H1 (cell line): Measurements from ENCODE around the gene CC2D1A. TPM values are rescaled to one million over a fixed set of nuclear protein-coding genes. Genes with fewer than 3 reads are reported as not detected.

Source experiments
- CTCF ChIA-PET: fragments of 300-600 bp; sonication (Branson Sonifier 250); formaldehyde crosslinking; loops from one replicate; lab custom pipeline; 2021; ENCODE audit not compliant: partially characterized antibody; lab: Charles Lee
- POLR2A ChIA-PET: fragments of 300-600 bp; sonication (Branson Sonifier 250); formaldehyde crosslinking; loops from one replicate; lab custom pipeline; 2021; ENCODE audit warnings: inconsistent platforms; ENCODE audit not compliant: partially characterized antibody; lab: Charles Lee
- DNase-seq, 2 experiments: peaks; one replicate each; pipeline versions ENCODE4 v3.0.0 to v3.0.0-alpha.2; 2010 to 2022; ENCODE audit warnings: low spot score in 2 of 2, low read depth in 1 of 2, mixed read lengths in 1 of 2
- FAIRE-seq: peaks from 2 replicates; lab custom pipeline; 2011; peaks lifted over from hg19 to GRCh38; lab: Jason Lieb, UNC
- H2AFZ ChIP-seq: 2 replicates; pipeline ENCODE4 v1.8.1; 2012; ENCODE audit warnings: low read length, inconsistent platforms
- H2AK5ac ChIP-seq: 2 replicates; pipeline ENCODE4 v1.6.1; 2013; ENCODE audit warnings: low read depth, low read length
- H2BK120ac ChIP-seq: replicated peaks from 2 replicates; pipeline ENCODE3; 2013; ENCODE audit warnings: low read depth, low read length, inconsistent platforms
- H2BK12ac ChIP-seq: 2 replicates; pipeline ENCODE4 v1.6.1; 2013; ENCODE audit warnings: low read depth, low read length
- H2BK15ac ChIP-seq: 2 replicates; pipeline ENCODE4 v1.6.1; 2013; ENCODE audit warnings: low read length
- H2BK20ac ChIP-seq: 2 replicates; pipeline ENCODE4 v1.6.1; 2013; ENCODE audit warnings: low read length
- H2BK5ac ChIP-seq: 2 replicates; pipeline ENCODE4 v1.6.1; 2013; ENCODE audit warnings: low read depth, low read length
- H3K14ac ChIP-seq: 2 replicates; pipeline ENCODE4 v1.6.1; 2013; ENCODE audit warnings: inconsistent platforms; ENCODE audit not compliant: insufficient read length
- H3K18ac ChIP-seq: 2 replicates; pipeline ENCODE4 v1.6.1; 2013; ENCODE audit warnings: low read length; ENCODE audit errors: extremely low read depth
- H3K23ac ChIP-seq: 2 replicates; pipeline ENCODE4 v1.6.1; 2013; ENCODE audit warnings: inconsistent platforms; ENCODE audit not compliant: insufficient read length
- H3K23me2 ChIP-seq: 2 replicates; pipeline ENCODE4 v1.6.1; 2013; ENCODE audit warnings: low read depth, low read length
- H3K27ac ChIP-seq: 2 replicates; pipeline ENCODE4 v1.6.1; 2011; ENCODE audit warnings: low read depth, low read length, inconsistent platforms
- H3K27me3 ChIP-seq, 4 experiments: replicated peaks in 1 of 4; 1 replicate in 1 of 4; 2 replicates in 3 of 4; pipeline versions ENCODE4 v1.6.1 to v1.8.1; 2011 to 2013; ENCODE audit warnings: low read length in 3 of 4, mild to moderate bottlenecking in 3 of 4, inconsistent platforms in 2 of 4, mixed read lengths in 2 of 4, moderate library complexity in 1 of 4; ENCODE audit not compliant: control insufficient read depth in 3 of 4, insufficient read depth in 3 of 4; ENCODE audit errors: extremely low read depth in 1 of 4
- H3K36me3 ChIP-seq, 4 experiments: 2 replicates each; pipeline versions ENCODE4 v1.6.1 to v1.8.1; 2011 to 2013; ENCODE audit warnings: mild to moderate bottlenecking in 4 of 4, low read length in 3 of 4, moderate library complexity in 2 of 4, control low read depth in 1 of 4, inconsistent platforms in 1 of 4; ENCODE audit not compliant: insufficient read depth in 4 of 4, control insufficient read depth in 2 of 4
- H3K4ac ChIP-seq: replicated peaks from 2 replicates; pipeline ENCODE3; 2013; ENCODE audit warnings: low read length, low read depth, mixed read lengths, inconsistent platforms; ENCODE audit not compliant: insufficient read length
- H3K4me1 ChIP-seq, 4 experiments: replicated peaks in 1 of 4; 1 replicate in 1 of 4; 2 replicates in 3 of 4; pipeline versions ENCODE4 v1.6.1 to v1.8.1; 2011 to 2013; ENCODE audit warnings: low read length in 3 of 4, inconsistent platforms in 2 of 4, mixed read lengths in 1 of 4; ENCODE audit not compliant: insufficient read depth in 4 of 4, control insufficient read depth in 3 of 4
- H3K4me2 ChIP-seq, 2 experiments: 2 replicates each; pipeline versions ENCODE4 v1.6.1 to v1.8.1; 2011 to 2013; ENCODE audit warnings: low read depth in 2 of 2, low read length in 2 of 2, control low read depth in 1 of 2, inconsistent platforms in 1 of 2, mild to moderate bottlenecking in 1 of 2; ENCODE audit not compliant: insufficient read depth in 1 of 2
- H3K4me3 ChIP-seq, 4 experiments: fragments of 200-600, 300-600 bp in 1 of 4; sonication (generic), shearing (Covaris generic), sonication (Bioruptor Twin) in 1 of 4; 2 replicates each; pipeline versions ENCODE4 v1.5.1 to v1.8.1; 2011 to 2016; ENCODE audit warnings: low read length in 4 of 4, low read depth in 3 of 4, control low read depth in 2 of 4, inconsistent platforms in 2 of 4, mild to moderate bottlenecking in 2 of 4, mixed read lengths in 1 of 4, moderate library complexity in 1 of 4; ENCODE audit not compliant: insufficient read depth in 2 of 4; ENCODE audit errors: extremely low read depth in 1 of 4
- H3K56ac ChIP-seq: replicated peaks from 2 replicates; pipeline ENCODE3; 2013; ENCODE audit warnings: low read depth, mild to moderate bottlenecking, mixed read lengths, low read length, inconsistent platforms; ENCODE audit not compliant: insufficient read length
- H3K79me1 ChIP-seq: 2 replicates; pipeline ENCODE4 v1.6.1; 2013; ENCODE audit warnings: low read depth, low read length, control low read depth
- H3K79me2 ChIP-seq, 2 experiments: 2 replicates each; pipeline versions ENCODE4 v1.6.1 to v1.8.1; 2012 to 2013; ENCODE audit warnings: low read length in 2 of 2, mild to moderate bottlenecking in 2 of 2, inconsistent platforms in 1 of 2; ENCODE audit not compliant: insufficient read depth in 2 of 2, control insufficient read depth in 1 of 2
- H3K9ac ChIP-seq, 4 experiments: replicated peaks in 1 of 4; 1 replicate in 1 of 4; 2 replicates in 3 of 4; pipeline versions ENCODE4 v1.6.1 to v1.8.1; 2011 to 2013; ENCODE audit warnings: low read depth in 3 of 4, low read length in 3 of 4, control low read depth in 2 of 4, mild to moderate bottlenecking in 2 of 4, moderate library complexity in 2 of 4, inconsistent platforms in 1 of 4; ENCODE audit errors: extremely low read depth in 1 of 4
- H3K9me3 ChIP-seq, 2 experiments: 2 replicates each; pipeline versions ENCODE4 v1.6.1 to v1.8.1; 2012 to 2013; ENCODE audit warnings: mild to moderate bottlenecking in 2 of 2, moderate library complexity in 2 of 2, control low read depth in 1 of 2, inconsistent platforms in 1 of 2, low read depth in 1 of 2, low read length in 1 of 2, mixed read lengths in 1 of 2; ENCODE audit not compliant: insufficient read depth in 2 of 2
- H4K20me1 ChIP-seq, 2 experiments: replicated peaks in 1 of 2; 2 replicates each; pipeline versions ENCODE3 to v1.8.1; 2011 to 2013; ENCODE audit warnings: inconsistent platforms in 2 of 2, low read length in 2 of 2, mild to moderate bottlenecking in 1 of 2; ENCODE audit not compliant: insufficient read depth in 2 of 2, control insufficient read depth in 1 of 2
- H4K5ac ChIP-seq: 2 replicates; pipeline ENCODE4 v1.6.1; 2013; ENCODE audit warnings: low read length, low read depth, mixed read lengths, inconsistent platforms; ENCODE audit not compliant: insufficient read length
- H4K8ac ChIP-seq: 2 replicates; pipeline ENCODE4 v1.8.0; 2013; ENCODE audit warnings: mild to moderate bottlenecking, moderate library complexity, low read length, inconsistent platforms; ENCODE audit not compliant: insufficient read depth; ENCODE audit errors: extremely low read depth
- H4K91ac ChIP-seq: replicated peaks from 2 replicates; pipeline ENCODE3; 2013; ENCODE audit warnings: low read length, mixed read lengths, inconsistent platforms; ENCODE audit not compliant: insufficient read length
- CBX5 ChIP-seq: fragments of 300-800, 300-1000 bp; sonication (generic); IDR thresholded peaks from 2 replicates; pipeline ENCODE4 v1.7.1; 2016; ENCODE audit warnings: antibody characterized with exemption, low read length, low read depth
- CHD2 ChIP-seq: IDR thresholded peaks from 2 replicates; pipeline ENCODE4 v1.6.1; 2012; ENCODE audit warnings: low read length, improper control_type of control experiment
- EGR1 ChIP-seq: IDR thresholded peaks from 2 replicates; pipeline ENCODE4 v1.6.1; 2011; ENCODE audit warnings: low read depth, low read length, borderline replicate concordance
- EZH2 ChIP-seq: fragments of 200-600 bp; sonication (generic); IDR thresholded peaks from 2 replicates; pipeline ENCODE4 v1.7.1; 2012; ENCODE audit warnings: low read depth, mild to moderate bottlenecking, moderate library complexity, low read length, inconsistent platforms; ENCODE audit not compliant: severe bottlenecking
- GABPA ChIP-seq: IDR thresholded peaks from 2 replicates; pipeline ENCODE4 v1.6.1; 2011; ENCODE audit warnings: mild to moderate bottlenecking, low read length, moderate library complexity, borderline replicate concordance; ENCODE audit not compliant: insufficient read depth
- RBBP5 ChIP-seq: IDR thresholded peaks from 2 replicates; pipeline ENCODE4 v1.7.1; 2012; ENCODE audit warnings: low read depth, mild to moderate bottlenecking, inconsistent platforms, low read length, moderate library complexity, borderline replicate concordance
- SIN3A ChIP-seq, 2 experiments: IDR thresholded peaks in 1 of 2; conservative IDR thresholded peaks in 1 of 2; 2 replicates each; pipeline ENCODE4 v1.6.1; 2011 to 2012; ENCODE audit warnings: low read length in 2 of 2, improper control_type of control experiment in 1 of 2, low read depth in 1 of 2, mild to moderate bottlenecking in 1 of 2
- SIRT6 ChIP-seq: IDR thresholded peaks from one replicate; pipeline ENCODE4 v1.7.1; 2012; ENCODE audit warnings: low read length, inconsistent platforms
- SP1 ChIP-seq: IDR thresholded peaks from 2 replicates; pipeline ENCODE4 v1.6.1; 2011; ENCODE audit warnings: low read depth, low read length
- SP4 ChIP-seq: IDR thresholded peaks from 2 replicates; pipeline ENCODE4 v1.6.1; 2012; ENCODE audit warnings: low read length, inconsistent platforms
- TAF1 ChIP-seq: IDR thresholded peaks from 2 replicates; pipeline ENCODE4 v1.6.1; 2011; ENCODE audit warnings: mild to moderate bottlenecking, low read depth, low read length
- TCF12 ChIP-seq: IDR thresholded peaks from 2 replicates; pipeline ENCODE4 v1.6.1; 2011; ENCODE audit warnings: low read depth, mild to moderate bottlenecking, low read length
- WGBS, 2 experiments: shearing (Covaris generic) in 1 of 2; methylation state at CpG; one replicate each; pipeline versions ENCODE4 v1.1.6 to v1.1.7; 2013 to 2015; ENCODE audit warnings: low lambda C conversion rate in 2 of 2, mixed read lengths in 2 of 2, inconsistent platforms in 1 of 2, low coverage in 1 of 2, missing lambda C conversion rate in 1 of 2; ENCODE audit not compliant: insufficient replicate concordance in 2 of 2, insufficient coverage in 1 of 2, insufficient read length in 1 of 2; ENCODE audit errors: extremely low coverage in 1 of 2, missing lambda C conversion rate in 1 of 2; 5-methylcytosine and 5-hydroxymethylcytosine counted together
- polyA plus RNA-seq, 7 experiments: library from polyadenylated mRNA; depleted of rRNA in 3 of 7; stranded (reverse) in 5 of 7; unstranded in 2 of 7; fragments of >200 nt in 5 of 7; fragments of 200-250 nt in 2 of 7; gene quantifications; 1 replicate in 5 of 7; 2 replicates in 1 of 7; 4 replicates in 1 of 7; pipeline versions ENCODE4 v1.2.1 to v1.2.3, GENCODE V29; 2011 to 2013; ENCODE audit warnings: missing spikeins in 2 of 7, mixed read lengths in 2 of 7
- total RNA-seq: library from RNA; stranded (reverse); fragmentation: NEBNext Ultra II Directional; extraction: Animal tissue kit (Norgen Biotek cat#: 25700); gene quantifications from 2 replicates; pipeline ENCODE4 v1.2.1, GENCODE V29; 2021
- TF ChIP-seq, protein P1 (sequence below): IDR thresholded peaks from 2 replicates; pipeline ENCODE4 v1.6.1; 2012; ENCODE audit warnings: inconsistent platforms
- TF ChIP-seq, protein P2 (sequence below): IDR thresholded peaks from 2 replicates; pipeline ENCODE4 v1.6.1; 2011; ENCODE audit warnings: low read depth, mild to moderate bottlenecking, low read length; ENCODE audit not compliant: insufficient read depth

CC2D1A gene
- total and polyA plus RNA-seq, 2 of the 8 experiments (the other 6 are each of a cell fraction or from before 2014, with no cell fraction given), result 12.5 to 33.0 TPM

DNA sequence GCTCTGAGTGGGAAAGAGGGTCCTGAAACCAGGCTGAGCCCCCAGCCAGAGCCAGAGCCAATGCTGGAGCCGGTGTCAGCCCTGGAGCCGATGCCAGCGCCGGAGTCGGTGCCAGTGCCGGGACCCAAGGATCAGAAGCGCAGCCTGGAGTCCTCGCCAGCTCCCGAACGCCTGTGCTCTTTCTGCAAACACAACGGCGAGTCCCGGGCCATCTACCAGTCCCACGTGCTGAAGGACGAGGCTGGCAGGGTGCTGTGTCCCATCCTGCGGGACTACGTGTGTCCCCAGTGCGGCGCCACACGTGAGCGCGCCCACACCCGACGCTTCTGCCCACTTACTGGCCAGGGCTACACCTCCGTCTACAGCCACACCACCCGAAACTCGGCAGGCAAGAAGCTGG lies 28.7 kb upstream of the CC2D1A start:
- Histone ChIP-seq H3K9me3 (no peaks in the 10 kb centered on the region), H3K23ac (no peak overlapping the region), H3K36me3 (no peaks in the 10 kb centered on the region), H3K4me2 (no peak overlapping the region), H2BK120ac (no peak overlapping the region), H4K91ac (no peak overlapping the region), H3K4me1 (peaks cover 6 to 19% (median 16%) of the 10 kb centered on the region in 4 experiments), H2BK15ac (no peak overlapping the region), H2BK20ac (no peak overlapping the region), H3K4ac (no peak overlapping the region), H3K79me2 (no peaks in the 10 kb centered on the region), H4K5ac (no peak overlapping the region), H3K56ac (no peak overlapping the region), H3K14ac (no peak overlapping the region), H2BK5ac (no peak overlapping the region), H3K79me1 (no peaks in the 10 kb centered on the region), H2AFZ (no peak overlapping the region), H3K23me2 (no peaks in the 10 kb centered on the region), H2BK12ac (no peak overlapping the region), H3K9ac (no peak overlapping the region), H3K27me3 (peaks cover 24 to 49% (median 35%) of the 10 kb centered on the region in 4 experiments), H2AK5ac (no peak overlapping the region), H3K27ac (no peak overlapping the region), H3K18ac (no peak overlapping the region), H4K20me1 (peaks cover 0 to 5% of the 10 kb centered on the region in 2 experiments), H4K8ac (no peak overlapping the region), H3K4me3 (no peak overlapping the region)
- ChIA-PET CTCF (interaction anchor here (0.8 to 6.0 kb wide), 12 partner anchors 15 to 199 kb away, joined by 3 to 68 read pairs (median 3); partner anchors contain the start of gene MISP3), POLR2A (no interaction called here)
- FAIRE-seq (no peak), DNase-seq (no peak)
- 91% methylated on average over 27 of the region's 27 CpGs; no CpG with 5 or more reads in 1 of the 2 experiments for WGBS, 2 experiments
- TF ChIP-seq RBBP5, result no peak
- TF ChIP-seq, protein P1, sequence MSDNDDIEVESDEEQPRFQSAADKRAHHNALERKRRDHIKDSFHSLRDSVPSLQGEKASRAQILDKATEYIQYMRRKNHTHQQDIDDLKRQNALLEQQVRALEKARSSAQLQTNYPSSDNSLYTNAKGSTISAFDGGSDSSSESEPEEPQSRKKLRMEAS, result no peak
- TF ChIP-seq EGR1, result no peak
- no peak for TF ChIP-seq SIRT6
- TF ChIP-seq SP1, result no peak
- no peak for TF ChIP-seq SIN3A (conservative IDR thresholded peaks at IDR 0.05 in 1 of 2, IDR thresholded peaks at IDR 0.05 in 1 of 2; ENCODE audit: low read depth in 1 of 2, low read length in 2 of 2)
- TF ChIP-seq EZH2, result no peak
- TF ChIP-seq TAF1, result no peak
- TF ChIP-seq, protein P2, sequence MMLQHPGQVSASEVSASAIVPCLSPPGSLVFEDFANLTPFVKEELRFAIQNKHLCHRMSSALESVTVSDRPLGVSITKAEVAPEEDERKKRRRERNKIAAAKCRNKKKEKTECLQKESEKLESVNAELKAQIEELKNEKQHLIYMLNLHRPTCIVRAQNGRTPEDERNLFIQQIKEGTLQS, result no peak
- no peak for TF ChIP-seq GABPA
- no peak for TF ChIP-seq CHD2
- TF ChIP-seq CBX5, result no peak
- TF ChIP-seq SP4, result no peak
- TF ChIP-seq TCF12, result no peak
